ENCODE data around the gene CORO6. TPM values are rescaled to one million over a fixed set of nuclear protein-coding genes. Genes with fewer than 3 reads are reported as not detected.
A peak's percentile ranks its signal among the peaks of the same experiment; 100 is the strongest.
"Not testable (repeated sequence)": the region's sequence is repeated elsewhere in the genome, so short reads cannot be mapped to it uniquely, and the experiment has no call there.

CORO6 gene
- 0.51 TPM in 1 of 2 replicates, not detected in the other for total RNA-seq (2014; rRNA removed; shearing (Covaris generic))

GRCh38 chr17:29622337-29623282, at the start of gene CORO6:
TSS of gene CORO6 (minus strand) at chr17:29622912. CDS start at chr17:29621421, 1,491 bp downstream.
- DNase-seq (ENCODE audit: low read depth), result peak; percentile 51

GRCh38 chr17:29671661-29672060, 48.9 kb upstream of the CORO6 start:
- no peak for DNase-seq (ENCODE audit: low read depth)

GRCh38 chr17:29669266-29669665, 46.6 kb upstream of the CORO6 start:
- DNase-seq (ENCODE audit: low read depth), result no peak

GRCh38 chr17:29667969-29668368, 45.3 kb upstream of the CORO6 start:
- DNase-seq (ENCODE audit: low read depth), result no peak

- no peak for DNase-seq (ENCODE audit: low read depth)
Observed at GRCh38 chr17:29665481-29665810, 42.7 kb upstream of the CORO6 start.

- peak; percentile 42 for DNase-seq (ENCODE audit: low read depth)
Observed at GRCh38 chr17:29664743-29665480, 42.2 kb upstream of the CORO6 start.

- DNase-seq (ENCODE audit: low read depth), result no peak
Observed at GRCh38 chr17:29663155-29663554, 40.4 kb upstream of the CORO6 start.

GRCh38 chr17:29661213-29661612, 38.5 kb upstream of the CORO6 start:
- DNase-seq (ENCODE audit: low read depth), result no peak

GRCh38 chr17:29659155-29659554, 36.4 kb upstream of the CORO6 start:
- DNase-seq (ENCODE audit: low read depth), result no peak

GRCh38 chr17:29655323-29655722, 32.6 kb upstream of the CORO6 start:
- no peak for DNase-seq (ENCODE audit: low read depth)

- DNase-seq (ENCODE audit: low read depth), result no peak
Observed at GRCh38 chr17:29653995-29654714, 31.4 kb upstream of the CORO6 start.

GRCh38 chr17:29652976-29653375, 30.3 kb upstream of the CORO6 start:
- no peak for DNase-seq (ENCODE audit: low read depth)

- DNase-seq (ENCODE audit: low read depth), result not testable (repeated sequence)
Observed at GRCh38 chr17:29651913-29652312, 29.2 kb upstream of the CORO6 start.

GRCh38 chr17:29650396-29650795, 27.7 kb upstream of the CORO6 start:
- no peak for DNase-seq (ENCODE audit: low read depth)

- no peak for DNase-seq (ENCODE audit: low read depth)
Observed at GRCh38 chr17:29649359-29649758, 26.6 kb upstream of the CORO6 start.

GRCh38 chr17:29648005-29648404, 25.3 kb upstream of the CORO6 start:
- no peak for DNase-seq (ENCODE audit: low read depth)

GRCh38 chr17:29645515-29646051, 22.9 kb upstream of the CORO6 start:
- DNase-seq (ENCODE audit: low read depth), result no peak

- DNase-seq (ENCODE audit: low read depth), result no peak
Observed at GRCh38 chr17:29643817-29644160, 21.1 kb upstream of the CORO6 start.

- no peak for DNase-seq (ENCODE audit: low read depth)
Observed at GRCh38 chr17:29642171-29642611, 19.5 kb upstream of the CORO6 start.

- no peak for DNase-seq (ENCODE audit: low read depth)
Observed at GRCh38 chr17:29640981-29641642, 18.4 kb upstream of the CORO6 start.

- peak; percentile 49 for DNase-seq (ENCODE audit: low read depth)
Observed at GRCh38 chr17:29640413-29640812, 17.7 kb upstream of the CORO6 start.
